ENCODE measurements around the gene GREB1. TPM values are rescaled to one million over a fixed set of nuclear protein-coding genes. Genes with fewer than 3 reads are reported as not detected.
A peak's percentile ranks its signal among the peaks of the same experiment; 100 is the strongest.

Gene GREB1
- total and polyA plus RNA-seq, 4 experiments from 2014 or later, result 0.19 to 1.1 TPM; not detected in 2

DNA sequence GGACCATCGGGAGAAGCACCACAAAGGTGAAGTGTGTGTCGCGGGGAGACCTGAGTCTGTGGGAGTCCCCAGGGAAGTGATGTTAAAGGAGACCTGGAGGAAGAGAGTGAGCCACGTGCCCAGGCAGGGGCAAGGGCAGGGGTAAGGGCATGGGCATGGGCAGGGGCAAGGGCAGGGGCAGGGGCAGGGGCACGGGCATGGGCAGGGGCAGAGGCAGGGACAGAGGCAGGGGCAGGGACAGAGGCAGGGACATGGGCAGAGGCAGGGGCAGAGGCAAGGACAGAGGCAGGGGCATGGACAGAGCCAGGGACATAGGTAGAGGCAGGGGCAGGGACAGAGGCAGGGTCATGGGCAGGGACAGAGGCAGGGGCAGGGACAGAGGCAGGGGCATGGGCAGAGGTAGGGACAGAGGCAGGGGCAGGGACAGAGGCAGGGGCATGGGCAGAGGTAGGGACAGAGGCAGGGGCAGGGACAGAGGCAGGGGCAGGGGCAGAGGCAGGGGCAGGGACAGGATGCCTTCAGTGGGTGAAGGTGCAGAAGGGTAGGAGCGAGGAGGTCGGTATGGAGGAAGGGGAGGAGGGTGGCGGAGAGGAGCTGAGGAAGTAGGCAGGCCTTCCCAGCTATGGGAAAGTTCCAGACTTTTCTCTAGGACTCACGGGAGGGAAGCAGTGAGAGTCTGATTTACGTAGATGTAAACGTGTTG is 102.9 kb downstream of the GREB1 start:
- peaks cover 5 to 11% of the 10 kb centered on the region in 2 donors for H3K27me3 Mint-ChIP-seq
- no peaks in the 10 kb centered on the region for H3K36me3 Mint-ChIP-seq
- intact Hi-C loops (cut with micrococcal nuclease), result no loop called here
- H3K4me1 Mint-ChIP-seq, result no peaks in the 10 kb centered on the region
- H3K9me3 Mint-ChIP-seq, result no peaks in the 10 kb centered on the region
- no peak for DNase-seq
- no peak overlapping the region for H3K4me3 ChIP-seq (ENCODE audit: low read length in 2 of 2)
- H3K27ac ChIP-seq (ENCODE audit: low read depth, low read length), result no peak overlapping the region
- H3K27ac Mint-ChIP-seq, result no peak overlapping the region
- no peaks in the 10 kb centered on the region for H3K9me3 ChIP-seq (ENCODE audit: control insufficient read depth in 1 of 2, low read length in 2 of 2)
- CTCF ChIA-PET (ENCODE audit: partially characterized antibody), result no interaction called here
- POLR2A ChIA-PET (ENCODE audit: partially characterized antibody), result no interaction called here
- no peak overlapping the region for H3K4me3 Mint-ChIP-seq
- H3K4me1 ChIP-seq (ENCODE audit: insufficient read depth, low read length), result no peaks in the 10 kb centered on the region
- no peaks in the 10 kb centered on the region for H3K36me3 ChIP-seq (ENCODE audit: insufficient read depth, low read length)
- peaks cover 3% of the 10 kb centered on the region for H3K27me3 ChIP-seq (ENCODE audit: insufficient read depth, low read length)

DNA sequence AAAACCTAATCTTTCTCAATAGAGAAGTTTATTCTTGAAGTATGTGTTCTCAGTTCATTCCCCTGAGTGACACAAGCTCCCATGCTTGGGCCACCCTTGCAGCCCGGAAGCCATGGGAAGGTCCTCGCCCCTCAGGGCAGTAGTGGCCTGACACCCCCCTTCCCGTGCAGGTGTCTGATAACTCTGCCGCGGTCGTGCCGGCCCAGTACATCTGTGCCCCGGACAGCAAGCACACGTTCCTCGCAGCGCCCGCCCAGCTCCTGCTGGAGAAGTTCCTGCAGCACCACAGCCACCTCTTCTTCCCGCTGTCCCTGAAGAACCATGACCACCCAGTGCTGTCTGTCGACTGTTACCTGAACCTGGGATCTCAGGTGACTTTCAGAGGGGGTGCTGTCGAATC is 103.7 kb downstream of the GREB1 start:
- H3K4me3 Mint-ChIP-seq, result no peak overlapping the region
- H3K27ac Mint-ChIP-seq, result no peak overlapping the region
- Histone ChIP-seq H3K4me3 (ENCODE audit: low read length in 2 of 2) (no peak overlapping the region), H3K9me3 (ENCODE audit: control insufficient read depth in 1 of 2, low read length in 2 of 2) (no peaks in the 10 kb centered on the region), H3K27ac (ENCODE audit: low read depth, low read length) (no peak overlapping the region), H3K27me3 (ENCODE audit: insufficient read depth, low read length) (peaks cover 3% of the 10 kb centered on the region), H3K4me1 (ENCODE audit: insufficient read depth, low read length) (no peaks in the 10 kb centered on the region), H3K36me3 (ENCODE audit: insufficient read depth, low read length) (no peaks in the 10 kb centered on the region)
- peaks cover 5 to 11% of the 10 kb centered on the region in 2 donors for H3K27me3 Mint-ChIP-seq
- H3K4me1 Mint-ChIP-seq, result no peaks in the 10 kb centered on the region
- H3K9me3 Mint-ChIP-seq, result no peaks in the 10 kb centered on the region
- intact Hi-C loops (cut with micrococcal nuclease), result no loop called here
- POLR2A ChIA-PET (ENCODE audit: partially characterized antibody), result no interaction called here
- CTCF ChIA-PET (ENCODE audit: partially characterized antibody), result no interaction called here
- no peak for DNase-seq
- H3K36me3 Mint-ChIP-seq, result no peaks in the 10 kb centered on the region

DNA sequence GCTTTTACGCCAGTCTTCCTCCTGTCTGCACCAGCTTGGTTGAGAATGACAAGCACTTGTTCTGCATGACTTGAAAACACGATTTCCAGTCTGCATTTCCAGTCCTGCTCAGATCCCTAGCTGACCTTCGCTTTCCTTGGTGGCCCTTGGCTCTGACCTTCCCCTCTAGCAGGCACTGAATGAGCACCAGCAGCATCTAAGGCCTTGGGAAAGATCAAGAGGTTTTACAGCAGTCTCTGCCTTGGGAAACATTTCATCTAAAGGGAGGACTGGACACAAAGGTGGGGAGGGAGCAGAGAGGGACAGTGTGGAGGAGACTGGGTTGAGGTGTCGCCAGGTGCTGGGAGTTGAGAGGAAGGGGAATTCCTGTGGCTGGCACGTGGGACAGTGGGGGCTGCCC is 105.7 kb downstream of the GREB1 start:
- Histone ChIP-seq H3K4me3 (ENCODE audit: low read length in 2 of 2) (no peak overlapping the region), H3K27ac (ENCODE audit: low read depth, low read length) (no peak overlapping the region), H3K27me3 (ENCODE audit: insufficient read depth, low read length) (peaks cover 3% of the 10 kb centered on the region), H3K4me1 (ENCODE audit: insufficient read depth, low read length) (no peaks in the 10 kb centered on the region), H3K9me3 (ENCODE audit: control insufficient read depth in 1 of 2, low read length in 2 of 2) (no peaks in the 10 kb centered on the region), H3K36me3 (ENCODE audit: insufficient read depth, low read length) (no peaks in the 10 kb centered on the region)
- peaks cover 7 to 10% of the 10 kb centered on the region in 2 donors for H3K27me3 Mint-ChIP-seq
- POLR2A ChIA-PET (ENCODE audit: partially characterized antibody), result no interaction called here
- CTCF ChIA-PET (ENCODE audit: partially characterized antibody), result no interaction called here
- DNase-seq, result no peak
- H3K4me3 Mint-ChIP-seq, result no peak overlapping the region
- no peaks in the 10 kb centered on the region for H3K9me3 Mint-ChIP-seq
- H3K36me3 Mint-ChIP-seq, result no peaks in the 10 kb centered on the region
- H3K4me1 Mint-ChIP-seq, result no peaks in the 10 kb centered on the region
- H3K27ac Mint-ChIP-seq, result peak overlapping the region in 1 of 7 donors; percentile 89
- intact Hi-C loops (cut with micrococcal nuclease), result no loop called here

DNA sequence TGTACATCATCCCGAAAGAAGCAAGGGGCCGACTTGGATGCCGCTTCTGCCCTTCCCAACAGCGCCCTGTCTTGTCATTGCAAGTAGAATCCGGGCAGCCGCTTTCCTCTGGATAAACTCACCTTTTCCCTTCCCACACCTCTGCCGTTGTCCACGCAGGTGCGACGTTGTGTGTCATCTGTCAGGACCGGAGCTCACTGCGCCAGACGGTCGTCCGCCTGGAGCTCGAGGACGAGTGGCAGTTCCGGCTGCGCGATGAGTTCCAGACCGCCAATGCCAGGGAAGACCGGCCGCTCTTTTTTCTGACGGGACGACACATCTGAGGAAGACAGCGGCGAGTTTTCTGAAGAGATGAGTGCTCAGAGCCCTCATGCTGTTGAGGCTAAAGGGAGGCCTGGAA is 106.3 kb downstream of the GREB1 start:
- no peak overlapping the region for H3K27ac ChIP-seq (ENCODE audit: low read depth, low read length)
- H3K4me1 ChIP-seq (ENCODE audit: insufficient read depth, low read length), result no peaks in the 10 kb centered on the region
- intact Hi-C loops (cut with micrococcal nuclease), result no loop called here
- POLR2A ChIA-PET (ENCODE audit: partially characterized antibody), result no interaction called here
- peaks cover 0 to under 1% (median 0%) of the 10 kb centered on the region in 8 donors for H3K9me3 Mint-ChIP-seq
- no peak overlapping the region for H3K4me3 Mint-ChIP-seq
- no peak overlapping the region for H3K27ac Mint-ChIP-seq
- peaks cover 3% of the 10 kb centered on the region for H3K27me3 ChIP-seq (ENCODE audit: insufficient read depth, low read length)
- H3K4me1 Mint-ChIP-seq, result no peaks in the 10 kb centered on the region
- no peak overlapping the region for H3K4me3 ChIP-seq (ENCODE audit: low read length in 2 of 2)
- H3K27me3 Mint-ChIP-seq, result peaks cover 7 to 10% of the 10 kb centered on the region in 2 donors
- H3K36me3 ChIP-seq (ENCODE audit: insufficient read depth, low read length), result no peaks in the 10 kb centered on the region
- H3K9me3 ChIP-seq (ENCODE audit: control insufficient read depth in 1 of 2, low read length in 2 of 2), result no peaks in the 10 kb centered on the region
- no peaks in the 10 kb centered on the region for H3K36me3 Mint-ChIP-seq
- CTCF ChIA-PET (ENCODE audit: partially characterized antibody), result no interaction called here
- no peak for DNase-seq

DNA sequence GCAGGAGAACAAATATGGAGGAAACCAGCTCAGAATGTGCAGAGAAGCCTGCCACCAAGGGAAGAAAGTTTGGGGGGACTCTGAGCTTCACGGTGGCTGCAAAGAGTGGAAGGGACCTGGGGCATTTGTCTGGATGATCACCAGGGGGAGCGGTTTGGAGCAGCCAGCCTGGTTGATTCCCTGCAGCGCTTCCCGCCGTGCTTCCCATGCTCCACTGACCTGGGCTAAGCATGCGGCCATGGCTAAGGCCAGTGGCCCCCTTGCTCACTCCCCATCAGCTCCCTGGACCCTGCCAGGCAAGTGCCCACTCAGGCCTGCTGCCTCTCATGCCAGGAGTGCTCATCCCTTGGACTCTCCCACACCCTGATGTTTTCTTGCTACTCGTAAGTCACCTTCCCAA is 109.1 kb downstream of the GREB1 start:
- Histone ChIP-seq H3K9me3 (ENCODE audit: control insufficient read depth in 1 of 2, low read length in 2 of 2) (no peaks in the 10 kb centered on the region), H3K27me3 (ENCODE audit: insufficient read depth, low read length) (peaks cover 5% of the 10 kb centered on the region), H3K4me1 (ENCODE audit: insufficient read depth, low read length) (no peaks in the 10 kb centered on the region), H3K4me3 (ENCODE audit: low read length in 2 of 2) (no peak overlapping the region), H3K36me3 (ENCODE audit: insufficient read depth, low read length) (no peaks in the 10 kb centered on the region), H3K27ac (ENCODE audit: low read depth, low read length) (no peak overlapping the region)
- Mint-ChIP-seq H3K4me1 (no peaks in the 10 kb centered on the region), H3K27me3 (peaks cover 7 to 8% of the 10 kb centered on the region in 2 donors), H3K27ac (no peak overlapping the region), H3K36me3 (no peaks in the 10 kb centered on the region), H3K9me3 (peaks cover 0 to 4% (median 0%) of the 10 kb centered on the region in 8 donors), H3K4me3 (no peak overlapping the region)
- ChIA-PET CTCF (ENCODE audit: partially characterized antibody) (interaction anchor here (1.3 kb wide), 1 partner anchor 9 kb away, joined by 4 read pairs; no protein-coding TSS in a partner anchor), POLR2A (ENCODE audit: partially characterized antibody) (no interaction called here)
- DNase-seq, result no peak
- intact Hi-C loops (cut with micrococcal nuclease), result no loop called here

DNA sequence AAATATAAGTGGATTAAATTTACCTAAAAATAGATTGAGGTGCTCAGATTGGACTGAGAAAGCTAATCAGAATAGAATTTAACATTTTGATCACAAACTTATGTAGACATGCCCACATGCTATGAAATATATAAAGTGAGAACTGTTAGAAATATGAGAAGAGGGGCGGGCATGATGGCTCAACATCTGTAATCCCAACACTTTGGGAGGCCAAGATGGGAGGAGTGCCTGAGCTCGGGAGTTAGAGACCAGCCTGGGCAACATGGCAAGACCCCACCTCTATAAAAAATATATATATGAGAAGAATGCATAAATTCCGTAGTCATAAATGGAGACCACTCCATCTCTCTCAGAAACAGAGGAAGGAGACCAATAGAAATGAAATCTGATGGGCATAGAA is 110.4 kb downstream of the GREB1 start:
- Histone ChIP-seq H3K9me3 (ENCODE audit: control insufficient read depth in 1 of 2, low read length in 2 of 2) (no peaks in the 10 kb centered on the region), H3K27me3 (ENCODE audit: insufficient read depth, low read length) (peaks cover 5% of the 10 kb centered on the region), H3K27ac (ENCODE audit: low read depth, low read length) (no peak overlapping the region), H3K36me3 (ENCODE audit: insufficient read depth, low read length) (no peaks in the 10 kb centered on the region), H3K4me3 (ENCODE audit: low read length in 2 of 2) (no peak overlapping the region), H3K4me1 (ENCODE audit: insufficient read depth, low read length) (no peaks in the 10 kb centered on the region)
- Mint-ChIP-seq H3K4me1 (no peaks in the 10 kb centered on the region), H3K27me3 (peaks cover 7 to 8% of the 10 kb centered on the region in 2 donors), H3K9me3 (peaks cover 0 to 7% (median 0%) of the 10 kb centered on the region in 8 donors), H3K36me3 (no peaks in the 10 kb centered on the region), H3K27ac (no peak overlapping the region), H3K4me3 (no peak overlapping the region)
- intact Hi-C loops (cut with micrococcal nuclease), result no loop called here
- ChIA-PET POLR2A (ENCODE audit: partially characterized antibody) (no interaction called here), CTCF (ENCODE audit: partially characterized antibody) (no interaction called here)
- DNase-seq, result no peak

DNA sequence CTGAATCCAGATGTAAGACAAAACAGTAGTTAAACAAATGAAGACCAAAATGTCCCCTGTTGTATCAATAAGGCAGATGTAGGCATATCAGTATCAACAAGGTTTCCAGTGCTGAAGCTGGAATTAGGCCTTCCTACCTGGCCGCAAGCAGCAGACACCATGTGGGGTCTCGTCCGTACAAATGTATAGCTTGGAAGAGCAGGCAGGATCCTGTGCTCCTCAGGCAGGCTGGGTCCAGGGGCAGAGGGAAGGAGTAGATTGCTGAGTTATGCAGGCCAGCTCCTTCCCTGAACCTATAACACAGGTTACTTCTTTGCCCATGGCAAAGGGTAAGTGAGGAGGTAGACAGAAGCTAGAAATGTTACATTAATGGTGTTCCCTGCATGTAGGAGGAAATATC is 112.7 kb downstream of the GREB1 start:
- Histone ChIP-seq H3K36me3 (ENCODE audit: insufficient read depth, low read length) (no peaks in the 10 kb centered on the region), H3K9me3 (ENCODE audit: control insufficient read depth in 1 of 2, low read length in 2 of 2) (no peaks in the 10 kb centered on the region), H3K27me3 (ENCODE audit: insufficient read depth, low read length) (peaks cover 5% of the 10 kb centered on the region), H3K4me3 (ENCODE audit: low read length in 2 of 2) (no peak overlapping the region), H3K4me1 (ENCODE audit: insufficient read depth, low read length) (no peaks in the 10 kb centered on the region), H3K27ac (ENCODE audit: low read depth, low read length) (no peak overlapping the region)
- no peaks in the 10 kb centered on the region for H3K36me3 Mint-ChIP-seq
- H3K27me3 Mint-ChIP-seq, result peaks cover 4 to 8% of the 10 kb centered on the region in 2 donors
- peaks cover 0 to 7% (median 0%) of the 10 kb centered on the region in 8 donors for H3K9me3 Mint-ChIP-seq
- CTCF ChIA-PET (ENCODE audit: partially characterized antibody), result no interaction called here
- no peaks in the 10 kb centered on the region for H3K4me1 Mint-ChIP-seq
- no peak overlapping the region for H3K4me3 Mint-ChIP-seq
- no peak overlapping the region for H3K27ac Mint-ChIP-seq
- intact Hi-C loops (cut with micrococcal nuclease), result no loop called here
- POLR2A ChIA-PET (ENCODE audit: partially characterized antibody), result no interaction called here
- no peak for DNase-seq

All from CD4-positive, alpha-beta memory T cell (primary cell).